ENCODE results near the gene AUTS2. TPM values are rescaled to one million over a fixed set of nuclear protein-coding genes. Genes with fewer than 3 reads are reported as not detected.
A peak's percentile ranks its signal among the peaks of the same experiment; 100 is the strongest.

AUTS2 gene
- total RNA-seq, 6 donors from 2014 or later, result 38.9 to 151 (median 55.8) TPM

GRCh38 chr7:69673074-69673473, 74.8 kb downstream of the AUTS2 start:
- DNase-seq, result no peak
- Histone ChIP-seq H3K36me3 (no peaks in the 10 kb centered on the region), H3K27me3 (no peaks in the 10 kb centered on the region), H3K4me1 (peaks cover 4 to 20% (median 16%) of the 10 kb centered on the region in 4 donors), H3K9me3 (no peaks in the 10 kb centered on the region), H3K27ac (no peak overlapping the region), H3K4me3 (no peak overlapping the region)
- 100% methylated on average over 2 of the region's 2 CpGs for WGBS, 2 donors
- no peak for TF ChIP-seq CTCF (IDR thresholded peaks at IDR 0.05)
- no peak for TF ChIP-seq POLR2A (IDR thresholded peaks at IDR 0.05)
- TF ChIP-seq EP300 (IDR thresholded peaks at IDR 0.05), result no peak
- no peak for TF ChIP-seq POLR2AphosphoS5 (IDR thresholded peaks at IDR 0.05)
- no peak for ATAC-seq (ENCODE audit: low FRiP score in 2 of 2)

- H3K27ac ChIP-seq, result no peak overlapping the region
- peak in 1 of 2 donors; percentile 46 for ATAC-seq (ENCODE audit: low FRiP score in 2 of 2)
Measured at GRCh38 chr7:69674701-69675182, 76.5 kb downstream of the AUTS2 start.

GRCh38 chr7:69676247-69676646, 78.0 kb downstream of the AUTS2 start:
- Histone ChIP-seq H3K9me3 (no peaks in the 10 kb centered on the region), H3K4me1 (peaks cover 4 to 27% (median 11%) of the 10 kb centered on the region in 4 donors), H3K4me3 (no peak overlapping the region), H3K27me3 (no peaks in the 10 kb centered on the region), H3K27ac (no peak overlapping the region), H3K36me3 (no peaks in the 10 kb centered on the region)
- TF ChIP-seq EP300 (IDR thresholded peaks at IDR 0.05) (no peak), POLR2AphosphoS5 (IDR thresholded peaks at IDR 0.05) (no peak), POLR2A (IDR thresholded peaks at IDR 0.05) (no peak), CTCF (IDR thresholded peaks at IDR 0.05) (no peak)
- DNase-seq, result no peak
- no peak for ATAC-seq (ENCODE audit: low FRiP score in 2 of 2)

More at GRCh38 chr7:69674701-69675182, 76.5 kb downstream of the AUTS2 start:
- no peak for TF ChIP-seq CTCF (IDR thresholded peaks at IDR 0.05)
- H3K4me1 ChIP-seq, result peaks cover 4 to 27% (median 18%) of the 10 kb centered on the region in 4 donors
- no peaks in the 10 kb centered on the region for H3K27me3 ChIP-seq
- WGBS, 2 donors, result 58 to 68% methylated on average over 4 of the region's 4 CpGs
- DNase-seq, result no peak
- no peaks in the 10 kb centered on the region for H3K36me3 ChIP-seq
- H3K9me3 ChIP-seq, result no peaks in the 10 kb centered on the region
- H3K4me3 ChIP-seq, result no peak overlapping the region

GRCh38 chr7:69677054-69677852, 79.0 kb downstream of the AUTS2 start:
- Histone ChIP-seq H3K27me3 (no peaks in the 10 kb centered on the region), H3K9me3 (no peaks in the 10 kb centered on the region), H3K36me3 (no peaks in the 10 kb centered on the region), H3K4me1 (peaks cover 4 to 27% (median 11%) of the 10 kb centered on the region in 4 donors), H3K4me3 (no peak overlapping the region), H3K27ac (no peak overlapping the region)
- TF ChIP-seq POLR2AphosphoS5 (IDR thresholded peaks at IDR 0.05), result no peak
- peak in 1 of 6 experiments; percentile 5 for TF ChIP-seq CTCF (IDR thresholded peaks at IDR 0.05)
- DNase-seq, result no peak
- ATAC-seq (ENCODE audit: low FRiP score in 2 of 2), result no peak
- 54 to 62% methylated on average over 4 of the region's 4 CpGs for WGBS, 2 donors
